ENCODE data around the gene NHLRC3.
"Not testable (repeated sequence)": the region's sequence is repeated elsewhere in the genome, so short reads cannot be mapped to it uniquely, and the experiment has no call there.

Gene NHLRC3

DNA sequence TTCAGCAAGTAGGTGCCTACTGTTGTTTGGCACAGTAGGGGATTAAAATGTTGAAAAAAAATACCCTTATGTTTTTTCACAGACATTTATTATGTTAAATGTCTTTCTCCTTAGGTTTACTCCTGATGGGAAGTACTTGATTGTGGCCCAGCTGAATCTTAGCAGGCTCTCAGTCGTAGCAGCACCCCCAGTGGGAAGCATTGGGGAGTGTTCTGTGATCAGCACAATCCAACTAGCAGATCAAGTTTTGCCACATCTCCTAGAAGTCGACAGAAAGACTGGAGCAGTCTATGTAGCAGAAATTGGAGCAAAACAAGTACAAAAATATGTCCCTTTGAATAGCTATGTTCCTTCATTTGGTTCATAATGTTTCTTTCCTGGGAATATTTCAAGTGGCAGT lies 9.3 kb downstream of the NHLRC3 start:
- DNase-seq = no peak

GRCh38 chr13:39048806-39049205 lies 10.6 kb downstream of the NHLRC3 start:
- DNase-seq = no peak

DNA sequence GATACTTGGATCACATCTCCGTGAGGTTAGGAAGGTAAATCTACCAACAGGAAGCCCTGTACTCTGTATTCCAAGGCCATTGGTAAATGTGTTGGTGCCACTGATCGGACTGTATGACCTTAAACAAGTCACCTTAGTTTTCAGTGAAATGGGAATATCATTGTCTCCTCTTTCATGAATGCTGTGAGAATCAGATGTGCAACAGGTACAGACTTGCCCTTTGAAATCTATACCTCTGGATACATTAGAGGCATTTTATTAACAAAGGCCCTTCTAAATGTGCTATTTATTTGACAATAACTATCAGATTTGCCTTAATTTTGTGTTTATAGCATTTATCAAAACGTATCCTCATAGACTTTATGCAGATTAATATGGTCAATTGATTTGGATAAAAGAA lies 11.0 kb downstream of the NHLRC3 start:
- no peak for DNase-seq

GRCh38 chr13:39051157-39051556 lies 12.9 kb downstream of the NHLRC3 start:
- DNase-seq = no peak

- no peak for DNase-seq
These were observed 14.7 kb downstream of the NHLRC3 start for GRCh38 chr13:39052944-39053343.

GRCh38 chr13:39054112-39054511 lies 15.9 kb downstream of the NHLRC3 start:
- DNase-seq = no peak

GRCh38 chr13:39056018-39056417 lies 17.8 kb downstream of the NHLRC3 start:
- no peak for DNase-seq

DNA sequence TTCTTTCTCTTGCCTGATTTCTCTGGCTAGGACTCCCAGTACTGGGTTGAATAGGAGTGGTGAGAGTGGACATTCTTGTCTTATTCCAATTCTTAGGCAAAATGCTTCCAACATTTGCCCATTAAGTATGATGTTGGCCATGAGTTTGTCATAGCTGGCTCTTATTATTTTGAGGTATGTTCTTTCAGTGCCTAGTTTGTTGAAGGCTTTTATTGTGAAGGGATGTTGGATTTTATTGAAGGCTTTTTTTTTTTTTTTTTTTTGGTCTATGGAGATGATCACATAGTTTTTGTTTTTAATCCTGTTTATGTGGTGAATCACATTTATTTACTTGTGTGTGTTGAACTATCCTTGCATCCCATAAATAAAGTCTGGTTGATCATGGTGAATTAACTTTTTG lies 19.8 kb downstream of the NHLRC3 start:
- DNase-seq = no peak

DNA sequence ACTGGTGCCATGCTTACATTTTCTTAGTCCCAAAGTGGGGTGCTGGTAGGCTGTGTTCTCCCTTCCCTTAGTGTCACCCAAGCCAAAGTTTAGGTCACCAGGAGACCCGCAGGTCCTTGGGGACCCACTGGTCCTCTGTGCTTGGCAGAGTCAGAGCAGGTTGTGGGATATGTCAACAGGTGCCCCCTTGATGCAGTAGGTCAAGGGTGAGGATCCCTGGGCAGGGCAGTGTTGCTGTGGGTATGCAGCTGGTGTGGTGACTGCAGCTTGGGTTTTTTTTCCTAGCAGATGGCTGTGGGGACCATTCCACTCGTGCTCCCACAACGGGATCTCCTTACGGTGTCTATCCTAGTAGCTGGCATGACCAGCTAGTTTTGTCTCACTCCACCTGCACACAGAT lies 23.7 kb downstream of the NHLRC3 start:
- DNase-seq = no peak

- no peak for DNase-seq
These were observed 34.6 kb downstream of the NHLRC3 start for GRCh38 chr13:39072842-39073241.

- DNase-seq = no peak
These were observed 35.7 kb downstream of the NHLRC3 start for GRCh38 chr13:39073983-39074382.

DNA sequence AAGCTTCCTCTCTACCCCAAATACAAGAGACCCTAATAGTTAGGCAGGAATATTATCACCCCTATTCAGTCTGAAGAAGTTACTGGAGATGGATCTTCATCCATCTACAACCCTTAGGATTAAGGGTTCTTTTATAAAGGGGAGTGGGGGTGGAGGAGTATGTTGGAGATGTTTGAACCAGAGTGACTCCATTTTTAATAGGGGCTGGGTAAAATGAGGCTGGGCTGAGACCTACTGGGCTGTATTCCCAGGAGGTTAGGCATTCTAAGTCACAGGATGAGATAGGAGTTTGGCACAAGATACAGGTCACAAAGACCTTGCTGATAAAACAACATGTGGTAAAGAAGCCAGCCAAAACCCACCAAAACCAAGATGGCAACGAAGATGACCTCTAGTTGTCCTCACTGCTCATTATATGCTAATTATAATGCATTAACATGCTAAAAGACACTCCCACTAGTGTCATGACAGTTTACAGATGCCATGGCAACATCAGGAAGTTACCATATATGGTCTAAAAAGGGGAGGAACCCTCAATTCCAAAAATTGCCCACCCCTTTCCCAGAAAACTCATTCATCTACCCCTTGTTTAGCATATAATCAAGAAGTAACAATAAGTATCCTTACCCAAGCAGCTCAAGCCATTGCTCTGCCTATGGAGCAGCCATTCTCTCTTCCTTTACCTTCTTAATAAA lies 48.1 kb downstream of the NHLRC3 start:
- not testable (repeated sequence) for DNase-seq

DNA sequence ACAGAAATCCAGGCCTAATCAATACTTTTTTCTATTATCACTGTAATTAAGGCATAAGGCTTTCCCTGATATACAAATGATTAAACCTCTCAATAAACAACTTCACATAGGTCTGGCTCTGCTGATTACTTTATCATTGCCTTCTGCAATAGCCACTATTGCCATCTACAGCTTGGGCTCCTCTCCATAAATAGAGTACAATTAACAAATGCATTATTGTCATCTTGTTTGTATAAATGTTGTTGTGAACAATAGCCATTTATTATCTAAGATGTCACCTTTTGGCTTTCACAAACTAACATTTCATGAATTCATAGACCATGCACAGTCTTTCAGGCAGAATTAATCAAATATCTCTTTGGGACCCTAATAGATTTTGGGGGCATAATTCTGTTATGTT lies 53.3 kb downstream of the NHLRC3 start:
- no peak for DNase-seq

GRCh38 chr13:39095500-39095899 lies 57.2 kb downstream of the NHLRC3 start:
- DNase-seq = no peak

GRCh38 chr13:39099231-39099630 lies 61.0 kb downstream of the NHLRC3 start:
- no peak for DNase-seq

Data from CD4-positive, alpha-beta T cell treated with Interleukin-6 for 4 hours (primary cell).